ENCODE data around the gene CMSS1.

DNA sequence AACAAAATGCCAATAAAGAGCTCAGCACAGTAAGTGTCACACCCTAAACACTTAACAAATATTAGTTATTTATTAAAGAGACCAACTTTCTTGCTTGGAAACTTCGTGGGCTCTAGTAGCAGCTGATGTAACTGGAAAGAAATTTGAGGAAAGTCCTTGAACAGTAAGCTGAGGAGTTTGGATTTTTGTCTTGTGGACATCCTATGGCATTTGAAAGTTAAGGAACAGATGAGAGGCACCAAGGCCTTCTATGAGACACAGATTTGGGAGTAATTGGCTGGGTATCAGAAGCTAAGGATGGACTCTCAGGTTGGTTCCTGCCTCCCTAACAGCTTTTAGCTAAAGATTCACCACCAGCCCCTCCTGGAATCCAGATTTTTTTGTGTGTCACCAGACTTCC lies 356.3 kb downstream of the CMSS1 start:
- no peak for TF ChIP-seq NRL (CRISPR knock-in tag; IDR thresholded peaks at IDR 0.05; ENCODE audit: borderline replicate concordance)
- no peak for TF ChIP-seq ZBTB26 (CRISPR knock-in tag; IDR thresholded peaks at IDR 0.05; ENCODE audit: borderline replicate concordance)
- TF ChIP-seq HMG20A (CRISPR knock-in tag; IDR thresholded peaks at IDR 0.05; ENCODE audit: borderline replicate concordance) = no peak
- no peak for TF ChIP-seq REL (CRISPR knock-in tag; conservative IDR thresholded peaks at IDR 0.05)
- TF ChIP-seq ZC3H4 (CRISPR knock-in tag; IDR thresholded peaks at IDR 0.05; ENCODE audit: borderline replicate concordance) = no peak
- no peak for TF ChIP-seq ZFP37 (CRISPR knock-in tag; IDR thresholded peaks at IDR 0.05; ENCODE audit: borderline replicate concordance)
- TF ChIP-seq CREB1 (IDR thresholded peaks at IDR 0.05) = no peak
- TF ChIP-seq CREB1 (CRISPR knock-in tag; IDR thresholded peaks at IDR 0.05) = no peak
- no peak for TF ChIP-seq IRX3 (CRISPR knock-in tag; IDR thresholded peaks at IDR 0.05; ENCODE audit: borderline replicate concordance, low read depth)

Measured in HepG2 (cell line).